Left ventricle myocardium inferior (tissue), 1 donor: Measurements from ENCODE around the gene RAD51B. TPM values are rescaled to one million over a fixed set of nuclear protein-coding genes. Genes with fewer than 3 reads are reported as not detected.

ENCODE experiments used
- DNase-seq: peaks from one replicate; pipeline ENCODE4 v3.0.0-alpha.2; 2020
- H3K27ac ChIP-seq: fragments of 200-600 bp; replicated peaks from 2 replicates; pipeline ENCODE4 v1.8.0; 2021
- H3K27me3 ChIP-seq: fragments of 200-600 bp; 2 replicates; pipeline ENCODE4 v1.8.0; 2021; ENCODE audit warnings: low read depth
- H3K36me3 ChIP-seq: fragments of 200-600 bp; 2 replicates; pipeline ENCODE4 v1.8.0; 2021
- H3K4me1 ChIP-seq: fragments of 200-600 bp; 2 replicates; pipeline ENCODE4 v1.8.0; 2021
- H3K4me3 ChIP-seq: fragments of 200-600 bp; 2 replicates; pipeline ENCODE4 v1.8.0; 2021; ENCODE audit warnings: mild to moderate bottlenecking, moderate library complexity
- H3K9me3 ChIP-seq: fragments of 200-600 bp; replicated peaks from 2 replicates; pipeline ENCODE4 v1.8.0; 2021
- CTCF ChIP-seq: fragments of 200-600 bp; IDR thresholded peaks from 2 replicates; pipeline ENCODE4 v1.8.0; 2021; ENCODE audit warnings: antibody characterized with exemption, mild to moderate bottlenecking, borderline replicate concordance
- intact Hi-C: fragments of 100-400 bp; cut with micrococcal nuclease; formaldehyde crosslinking; loops from one replicate; pipeline ENCODE4 v1.11.0; 2022
- total RNA-seq: library from RNA; stranded (reverse); fragmentation: NEBNext Ultra II Directional; extraction: Animal tissue kit (Norgen Biotek cat#: 25700); gene quantifications from one replicate; pipeline ENCODE4 v1.2.1, GENCODE V29; 2021
- donor health status: DM: no; HTN: yes; CAD: no; lungs with severe emphysema.

Gene RAD51B
- total RNA-seq, 1 donor from 2014 or later: 2.4 TPM

- no peak for DNase-seq
- Histone ChIP-seq H3K27ac (peak overlapping the region; percentile 88), H3K36me3 (no peaks in the 10 kb centered on the region), H3K4me3 (no peak overlapping the region), H3K9me3 (peaks cover 6% of the 10 kb centered on the region), H3K4me1 (peaks cover 29% of the 10 kb centered on the region), H3K27me3 (no peaks in the 10 kb centered on the region)
- no peak for TF ChIP-seq CTCF
- intact Hi-C loops: no loop called here
These were observed 950.5 kb downstream of the RAD51B start for GRCh38 chr14:68770051-68770450.

- peaks cover 29% of the 10 kb centered on the region for H3K4me1 ChIP-seq
- peak overlapping the region; percentile 88 for H3K27ac ChIP-seq
- H3K36me3 ChIP-seq: no peaks in the 10 kb centered on the region
- intact Hi-C loops: no loop called here
- H3K4me3 ChIP-seq: no peak overlapping the region
- no peak for TF ChIP-seq CTCF
- no peaks in the 10 kb centered on the region for H3K27me3 ChIP-seq
- peaks cover 12% of the 10 kb centered on the region for H3K9me3 ChIP-seq
- no peak for DNase-seq
These were observed 951.1 kb downstream of the RAD51B start for GRCh38 chr14:68770553-68771286.

GRCh38 chr14:68771631-68772030, 952.1 kb downstream of the RAD51B start:
- Histone ChIP-seq H3K27ac (peak overlapping the region; percentile 88), H3K36me3 (no peaks in the 10 kb centered on the region), H3K27me3 (no peaks in the 10 kb centered on the region), H3K9me3 (peaks cover 12% of the 10 kb centered on the region), H3K4me3 (no peak overlapping the region), H3K4me1 (peaks cover 29% of the 10 kb centered on the region)
- no peak for TF ChIP-seq CTCF
- DNase-seq: peak; percentile 56
- intact Hi-C loops: no loop called here

- intact Hi-C loops: no loop called here
- Histone ChIP-seq H3K9me3 (peaks cover 12% of the 10 kb centered on the region), H3K4me1 (peaks cover 29% of the 10 kb centered on the region), H3K4me3 (no peak overlapping the region), H3K27me3 (no peaks in the 10 kb centered on the region), H3K36me3 (no peaks in the 10 kb centered on the region), H3K27ac (peak overlapping the region; percentile 88)
- TF ChIP-seq CTCF: no peak
- DNase-seq: no peak
These were observed 953.3 kb downstream of the RAD51B start for GRCh38 chr14:68772761-68773381.

- Histone ChIP-seq H3K4me1 (peaks cover 47% of the 10 kb centered on the region), H3K9me3 (peaks cover 12% of the 10 kb centered on the region), H3K36me3 (no peaks in the 10 kb centered on the region), H3K4me3 (no peak overlapping the region), H3K27ac (no peak overlapping the region), H3K27me3 (no peaks in the 10 kb centered on the region)
- no peak for TF ChIP-seq CTCF
- intact Hi-C loops: no loop called here
- no peak for DNase-seq
These were observed 955.4 kb downstream of the RAD51B start for GRCh38 chr14:68774771-68775613.
